VCaP (cell line): Measurements from ENCODE around the gene USF2.
A peak's percentile ranks its signal among the peaks of the same experiment; 100 is the strongest.
"Not testable (repeated sequence)": the region's sequence is repeated elsewhere in the genome, so short reads cannot be mapped to it uniquely, and the experiment has no call there.

ENCODE experiments used
- H3K27ac ChIP-seq: fragments of 450-650 bp; 2 replicates; pipeline ENCODE4 v1.5.1; 2017
- TF ChIP-seq, protein P1 (sequence below): fragments of 450-650 bp; conservative IDR thresholded peaks from 2 replicates; pipeline ENCODE4 v1.5.1; 2017; ENCODE audit warnings: mild to moderate bottlenecking, moderate library complexity

The USF2 gene

DNA sequence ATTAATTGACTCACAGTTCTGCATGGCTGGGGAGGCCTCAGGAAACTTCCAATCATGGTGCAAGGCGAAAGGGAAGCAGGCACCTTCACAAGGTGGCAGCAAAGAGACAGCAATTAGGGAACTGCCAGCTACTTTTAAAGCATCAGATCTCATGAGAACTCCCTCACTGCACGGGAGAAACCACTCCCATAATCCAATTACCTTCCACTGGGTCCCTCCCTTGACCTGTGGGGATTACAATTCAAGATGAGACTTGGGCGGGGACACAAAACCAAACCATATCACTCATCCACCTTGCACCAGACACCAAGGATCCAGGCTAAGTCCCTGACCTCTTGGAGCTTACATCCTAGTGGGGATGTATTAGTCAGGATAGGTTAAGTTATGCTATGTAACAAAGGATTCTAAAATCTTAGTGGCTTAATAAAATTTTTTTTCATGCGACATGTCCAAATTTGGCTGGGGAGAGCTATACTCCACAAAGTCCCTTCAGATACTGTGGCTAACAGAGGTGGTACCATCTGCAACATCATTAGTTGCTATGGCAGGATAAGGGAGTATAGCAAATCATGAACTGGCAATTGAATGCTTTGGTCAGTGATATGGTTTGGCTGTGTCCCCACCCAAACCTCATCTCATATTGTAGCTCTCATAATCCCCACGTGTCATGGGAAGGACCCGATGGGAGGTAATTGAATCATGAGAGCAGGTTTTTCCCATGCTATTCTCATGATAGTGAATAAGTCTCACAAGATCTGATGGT lies 31.9 kb upstream of the USF2 start:
- TF ChIP-seq, protein P1, sequence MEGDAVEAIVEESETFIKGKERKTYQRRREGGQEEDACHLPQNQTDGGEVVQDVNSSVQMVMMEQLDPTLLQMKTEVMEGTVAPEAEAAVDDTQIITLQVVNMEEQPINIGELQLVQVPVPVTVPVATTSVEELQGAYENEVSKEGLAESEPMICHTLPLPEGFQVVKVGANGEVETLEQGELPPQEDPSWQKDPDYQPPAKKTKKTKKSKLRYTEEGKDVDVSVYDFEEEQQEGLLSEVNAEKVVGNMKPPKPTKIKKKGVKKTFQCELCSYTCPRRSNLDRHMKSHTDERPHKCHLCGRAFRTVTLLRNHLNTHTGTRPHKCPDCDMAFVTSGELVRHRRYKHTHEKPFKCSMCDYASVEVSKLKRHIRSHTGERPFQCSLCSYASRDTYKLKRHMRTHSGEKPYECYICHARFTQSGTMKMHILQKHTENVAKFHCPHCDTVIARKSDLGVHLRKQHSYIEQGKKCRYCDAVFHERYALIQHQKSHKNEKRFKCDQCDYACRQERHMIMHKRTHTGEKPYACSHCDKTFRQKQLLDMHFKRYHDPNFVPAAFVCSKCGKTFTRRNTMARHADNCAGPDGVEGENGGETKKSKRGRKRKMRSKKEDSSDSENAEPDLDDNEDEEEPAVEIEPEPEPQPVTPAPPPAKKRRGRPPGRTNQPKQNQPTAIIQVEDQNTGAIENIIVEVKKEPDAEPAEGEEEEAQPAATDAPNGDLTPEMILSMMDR: no peak; the same call in 1 of the 2 replicates
- no peak overlapping the region for H3K27ac ChIP-seq

DNA sequence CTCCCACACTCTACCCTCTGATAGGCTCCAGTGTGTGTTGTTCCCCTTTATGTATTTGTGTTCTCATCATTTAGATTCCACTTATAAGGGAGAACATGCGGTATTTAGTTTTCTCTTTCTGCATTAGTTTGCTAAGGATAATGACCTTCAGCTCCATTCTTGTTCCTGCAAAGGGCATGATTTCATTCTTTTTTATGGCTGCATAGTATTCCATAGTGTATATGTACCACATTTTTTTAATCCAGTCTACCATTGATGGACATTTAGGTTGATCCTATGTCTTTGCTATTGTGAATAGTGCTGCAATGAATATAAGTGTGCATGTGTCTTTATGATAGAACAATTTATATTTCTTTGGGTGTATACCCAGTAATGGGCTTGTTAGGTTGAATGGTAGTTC lies 29.2 kb upstream of the USF2 start:
- H3K27ac ChIP-seq: not testable (repeated sequence)

DNA sequence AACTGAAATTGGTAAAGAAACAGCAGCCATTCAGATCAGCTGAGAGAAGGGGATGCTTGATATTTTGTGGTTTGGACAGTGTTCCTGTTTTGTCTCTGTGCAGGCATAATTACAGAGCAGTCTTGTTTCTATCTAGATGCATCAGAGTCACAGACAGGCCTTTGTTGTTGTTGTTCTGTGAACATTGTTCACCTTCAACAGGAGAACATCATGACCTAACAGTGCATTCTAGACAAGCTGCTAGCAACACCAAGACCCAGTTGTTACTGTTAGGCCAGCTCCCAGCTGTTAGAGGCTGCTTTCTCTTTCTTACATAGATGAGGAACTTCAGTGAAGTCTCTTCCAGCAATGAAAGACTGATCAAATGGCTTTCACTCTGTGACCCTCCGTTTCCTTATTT lies 28.4 kb upstream of the USF2 start:
- TF ChIP-seq, protein P1: no peak
- no peak overlapping the region for H3K27ac ChIP-seq

- H3K27ac ChIP-seq: no peak overlapping the region
- TF ChIP-seq, protein P1: no peak
Observed at GRCh38 chr19:35241417-35241816, 27.3 kb upstream of the USF2 start.

DNA sequence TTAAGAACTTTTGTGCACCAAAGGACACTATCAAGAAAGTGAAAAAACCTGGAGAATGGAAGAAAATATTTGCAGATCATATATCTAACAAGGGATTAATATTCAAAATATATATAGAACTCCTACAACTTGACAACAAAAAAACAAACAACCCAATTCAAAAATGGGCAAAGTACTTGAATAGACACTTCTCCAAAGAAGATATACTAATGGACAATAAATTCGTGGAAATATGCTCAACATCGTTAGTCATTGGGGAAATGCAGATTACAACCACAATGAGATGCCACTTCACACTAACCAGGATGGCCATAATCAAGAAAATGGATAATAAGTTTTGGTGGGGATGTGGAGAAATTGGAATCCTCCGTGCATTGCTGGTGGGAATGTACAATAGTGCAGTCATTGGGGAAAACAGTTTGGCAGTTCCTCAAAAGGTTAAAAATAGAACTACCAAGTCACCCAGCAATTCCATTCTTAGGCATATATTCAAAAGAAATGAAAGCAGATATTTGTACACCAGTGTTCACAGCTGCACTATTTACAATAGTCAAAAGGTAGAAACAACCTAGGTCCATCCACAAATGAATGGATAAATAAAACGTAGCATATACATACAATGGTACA lies 22.2 kb upstream of the USF2 start:
- TF ChIP-seq, protein P1: no peak
- H3K27ac ChIP-seq: peak overlapping the region; percentile 100

DNA sequence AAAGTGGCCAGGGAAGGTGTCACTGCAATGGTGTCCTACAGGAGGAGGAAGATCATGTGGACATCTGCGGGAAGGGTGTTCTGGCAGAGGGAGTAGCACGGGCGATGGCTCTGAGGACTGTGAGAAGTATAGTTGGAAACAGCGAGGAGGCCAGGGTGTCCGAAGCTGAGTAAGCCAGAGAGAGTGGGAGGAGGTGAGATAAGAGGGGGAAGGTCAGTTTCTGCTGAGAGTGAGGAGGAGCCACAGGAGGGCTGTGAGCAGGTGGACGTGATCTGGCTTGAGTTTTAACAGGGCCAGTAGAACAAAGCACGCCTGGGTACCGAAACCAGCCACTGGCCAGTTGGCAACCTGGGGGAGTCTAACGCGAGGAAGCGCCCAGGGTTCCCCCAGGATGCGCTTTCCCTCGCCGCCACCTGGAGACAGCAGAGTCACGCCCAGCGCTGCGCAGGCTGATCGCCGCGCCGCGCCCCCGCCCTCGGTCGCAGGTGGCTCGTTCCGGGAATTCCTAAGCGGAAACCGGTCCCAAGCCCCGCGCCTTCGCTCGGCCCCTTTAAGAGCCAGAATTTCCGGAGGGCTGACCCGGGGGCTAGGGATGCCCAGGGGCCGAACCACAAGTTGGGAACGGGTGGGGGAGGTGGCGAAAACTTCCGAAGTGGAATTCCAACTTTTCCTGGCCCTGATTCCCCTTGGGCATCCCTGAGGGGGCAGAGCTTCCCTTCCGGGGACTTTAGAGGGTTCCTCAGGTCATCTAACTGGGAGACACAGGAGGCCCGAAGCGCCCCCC lies 21.0 kb upstream of the USF2 start:
- TF ChIP-seq, protein P1: peak; percentile 78

GRCh38 chr19:35248310-35249145 lies 20.2 kb upstream of the USF2 start, which contains the start of gene LSR:
Gene LSR, plus strand, starts transcription at chr19:35249002. Its CDS starts 21 bp downstream, at chr19:35249023.
- TF ChIP-seq, protein P1: 0 out of 2 replicates have a peak, but pooled peaks have one; percentile 8
- H3K27ac ChIP-seq: peak within 1 kb of the TSS; percentile 100

More for the DNA sequence above, 21.0 kb upstream of the USF2 start:
- H3K27ac ChIP-seq: peak overlapping the region; percentile 100
